K562 (cell line): Measurements from ENCODE around the gene C22orf42. TPM values are rescaled to one million over a fixed set of nuclear protein-coding genes. Genes with fewer than 3 reads are reported as not detected.
A peak's percentile ranks its signal among the peaks of the same experiment; 100 is the strongest.
"Not testable (repeated sequence)": the region's sequence is repeated elsewhere in the genome, so short reads cannot be mapped to it uniquely, and the experiment has no call there.

Experiments
- MNT ChIP-seq, 2 experiments: fragments of 450-650 bp; conservative IDR thresholded peaks; 2 replicates each; pipeline ENCODE4 v1.6.1; 2017; ENCODE audit warnings: mild to moderate bottlenecking in 2 of 2, moderate library complexity in 2 of 2
- NRF1 ChIP-seq, 2 experiments: fragments of 450-650 bp; IDR thresholded peaks in 1 of 2; conservative IDR thresholded peaks in 1 of 2; 2 replicates each; pipeline ENCODE4 v1.6.1; 2014; ENCODE audit warnings: mild to moderate bottlenecking in 2 of 2
- ZBTB40 ChIP-seq, 2 experiments: fragments of 450-650 bp in 1 of 2; sonication (generic) in 1 of 2; formaldehyde crosslinking in 1 of 2; IDR thresholded peaks; 2 replicates each; pipeline versions ENCODE4 v1.7.1 to v1.9.0; 2016 to 2022; ENCODE audit warnings: inconsistent platforms in 1 of 2, mild to moderate bottlenecking in 1 of 2, missing genetic modification reagents in 1 of 2
- ZNF318 ChIP-seq, 2 experiments: fragments of 450-650 bp; IDR thresholded peaks; 2 replicates each; pipeline ENCODE4 v1.6.1; 2016; ENCODE audit warnings: mild to moderate bottlenecking in 2 of 2, borderline replicate concordance in 1 of 2, low read depth in 1 of 2, moderate library complexity in 1 of 2
- polyA plus RNA-seq, 8 experiments: library from polyadenylated mRNA; depleted of rRNA in 4 of 8; stranded (reverse) in 5 of 8; unstranded in 3 of 8; fragments of >200 nt; fragmentation: Nextera tagmentation in 2 of 8; fragmentation: Illumina TruSeq in 1 of 8; extraction: Ambion mirVana in 2 of 8; extraction: Trizol in 1 of 8; gene quantifications; 2 replicates each; pipeline versions ENCODE4 v1.2.1 to v1.2.3, GENCODE V29; 2011 to 2014; ENCODE audit warnings: inconsistent platforms in 1 of 8, missing spikeins in 1 of 8
- total RNA-seq, 7 experiments: library from RNA; depleted of rRNA in 6 of 7; stranded (reverse); fragments of >200 nt in 6 of 7; fragmentation: Illumina TruSeq in 2 of 7; extraction: Trizol in 2 of 7; gene quantifications; 2 replicates each; pipeline versions ENCODE4 v1.2.1 to v1.2.3, GENCODE V29; 2011 to 2021; ENCODE audit warnings: low replicate concordance in 1 of 7

C22orf42 gene
- total and polyA plus RNA-seq, 9 of the 15 experiments (the other 6 are each of a cell fraction or from before 2014, with no cell fraction given): not detected

GRCh38 chr22:32137731-32138324 is 21.3 kb downstream of the C22orf42 start (continued):
- TF ChIP-seq ZNF318 (IDR thresholded peaks at IDR 0.05; ENCODE audit: borderline replicate concordance in 1 of 2, low read depth in 1 of 2) (peak in 1 of 2 experiments; percentile 97; a peak in 2 of 4 replicates), MNT (conservative IDR thresholded peaks at IDR 0.05) (peak in 1 of 2 experiments; percentile 62; a peak in 2 of 4 replicates), ZBTB40 (IDR thresholded peaks at IDR 0.05) (peak; percentile 74), NRF1 (conservative IDR thresholded peaks at IDR 0.05 in 1 of 2, IDR thresholded peaks at IDR 0.05 in 1 of 2) (0 out of 4 replicates have a peak, but pooled peaks of 1 of the 2 experiments have one; percentile 28)
- not testable (repeated sequence) for TF ChIP-seq ZBTB40 (CRISPR knock-in tag; IDR thresholded peaks at IDR 0.05)
- TF ChIP-seq, all 486 proteins: peak for 14; not testable (repeated sequence) for 472
